HG03469 (cell line): ENCODE measurements around the gene SMKR1.
"Not testable (repeated sequence)": the region's sequence is repeated elsewhere in the genome, so short reads cannot be mapped to it uniquely, and the experiment has no call there.

Experiments
- ATAC-seq: cut with Tn5 transposase; IDR thresholded peaks from one replicate; pipeline ENCODE4 v1.9.1; 2021; ENCODE audit warnings: mild to moderate bottlenecking, moderate library complexity, moderate number of reproducible peaks; ENCODE audit not compliant: unreplicated experiment

SMKR1 gene

GRCh38 chr7:129524405-129524804, 22.1 kb downstream of the SMKR1 start:
- ATAC-seq, result not testable (repeated sequence)

DNA sequence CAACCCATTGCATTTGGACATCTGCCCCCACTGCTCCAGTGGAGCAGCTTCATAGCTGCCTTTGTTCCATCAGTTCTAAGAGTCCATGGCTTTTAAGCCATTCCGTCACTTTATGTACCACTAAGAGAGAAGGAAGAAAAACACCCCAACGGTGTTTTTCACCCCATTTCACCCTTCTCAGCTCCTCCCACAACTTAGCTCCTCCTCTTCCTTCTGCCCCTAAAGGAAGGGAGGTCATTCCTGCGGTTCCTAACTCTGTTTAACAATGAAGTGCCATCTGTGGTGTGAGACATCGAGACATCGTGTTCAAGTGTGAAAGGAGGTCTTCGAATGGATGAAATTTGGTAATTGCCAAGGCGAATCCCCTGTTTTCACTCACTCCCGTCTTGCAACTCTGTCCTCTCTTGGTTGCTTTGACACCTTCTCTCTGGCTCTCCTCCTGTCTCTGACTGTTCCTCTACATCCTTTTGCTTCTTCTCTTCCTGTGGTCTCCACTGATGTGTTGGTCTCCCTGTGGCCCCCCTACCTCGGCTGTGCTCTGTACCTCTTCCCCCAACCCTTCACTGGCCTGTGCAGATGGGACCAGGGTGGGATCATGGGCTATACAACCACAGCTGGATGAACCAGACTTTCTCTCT, 23.0 kb downstream of the SMKR1 start:
- ATAC-seq, result no peak

GRCh38 chr7:129529643-129530042, 27.3 kb downstream of the SMKR1 start:
- ATAC-seq, result no peak

- no peak for ATAC-seq
Measured at GRCh38 chr7:129530795-129531391, 28.6 kb downstream of the SMKR1 start.

DNA sequence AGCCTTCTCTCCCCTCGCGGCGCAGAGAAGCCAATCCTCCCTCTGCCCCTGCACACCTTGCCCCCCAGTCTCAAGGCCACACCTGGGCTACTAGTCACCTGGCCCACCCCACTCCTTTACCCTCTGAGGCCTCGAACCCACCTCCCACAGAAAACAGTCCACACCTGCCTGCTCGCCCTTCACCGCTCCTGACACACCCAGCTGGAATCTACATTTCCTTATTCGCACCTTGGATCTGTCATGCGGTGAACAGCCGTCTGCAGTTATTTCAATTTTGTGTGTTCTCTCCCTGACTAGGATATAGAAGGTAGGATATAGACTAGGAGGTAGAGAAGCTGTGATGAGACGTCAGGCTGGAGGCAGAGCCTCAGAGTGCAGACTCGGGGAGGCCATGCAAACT, 29.4 kb downstream of the SMKR1 start:
- no peak for ATAC-seq

DNA sequence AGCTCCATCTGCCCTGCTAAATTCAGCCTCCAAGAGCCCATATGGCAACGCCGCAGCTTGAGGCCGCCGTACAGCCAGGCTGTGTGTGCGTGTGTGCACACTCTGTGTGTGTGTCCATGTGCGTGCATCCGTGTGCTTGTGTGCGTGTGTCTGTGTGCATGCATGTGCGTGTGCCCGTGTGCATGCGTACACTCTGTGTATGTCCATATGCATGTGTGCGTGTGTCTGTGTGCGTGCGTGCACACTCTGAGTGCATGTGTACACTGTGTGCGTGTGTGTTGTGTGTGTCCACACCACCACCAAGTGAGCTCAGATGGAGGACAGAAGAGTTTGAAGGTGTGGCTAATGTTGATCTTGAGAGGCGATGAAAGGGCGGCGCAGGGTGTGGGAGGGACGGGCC, 30.0 kb downstream of the SMKR1 start:
- ATAC-seq, result no peak

GRCh38 chr7:129534558-129535274, 32.4 kb downstream of the SMKR1 start:
- ATAC-seq, result not testable (repeated sequence)

DNA sequence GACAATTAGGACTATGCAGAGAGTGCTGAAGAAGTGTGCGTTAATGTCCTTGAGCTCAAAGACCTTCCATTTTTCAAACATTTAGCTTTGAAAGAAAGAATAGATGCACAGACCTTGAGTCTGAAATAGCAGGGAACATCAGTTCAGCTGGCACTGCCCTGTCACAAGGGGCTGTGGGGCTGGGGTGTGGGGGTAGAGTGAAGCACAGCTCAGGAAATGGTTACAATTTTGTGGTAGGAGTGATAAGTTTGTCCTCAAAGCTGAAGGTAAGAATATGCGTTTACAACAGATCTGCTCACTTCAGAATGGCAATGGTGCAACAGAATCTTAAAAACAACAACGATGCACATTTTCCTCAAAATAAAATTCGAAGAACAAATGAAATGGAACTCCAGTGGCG, 33.6 kb downstream of the SMKR1 start:
- ATAC-seq, result no peak

- ATAC-seq, result no peak
Measured at GRCh38 chr7:129536323-129536722, 34.0 kb downstream of the SMKR1 start.

DNA sequence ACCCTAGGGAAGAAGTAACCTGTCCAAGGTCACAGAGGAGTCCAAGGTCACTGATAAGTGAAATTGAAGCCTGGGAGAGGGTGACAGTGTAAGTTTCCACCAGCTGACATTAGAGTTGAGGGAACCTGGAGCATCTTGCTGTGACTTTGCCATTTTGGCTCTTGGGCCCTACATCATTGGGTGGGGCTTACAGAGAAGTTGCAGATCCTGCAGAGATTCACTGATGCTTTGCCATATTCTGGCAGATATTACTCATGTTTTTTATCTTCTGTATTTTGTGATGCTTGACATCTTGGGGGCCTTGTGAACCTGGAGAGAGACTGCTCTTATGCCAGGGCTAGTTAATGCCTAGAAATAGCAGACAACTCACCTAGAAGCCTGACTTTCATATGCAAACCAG, 36.5 kb downstream of the SMKR1 start:
- no peak for ATAC-seq

GRCh38 chr7:129540340-129540739, 38.0 kb downstream of the SMKR1 start:
- ATAC-seq, result no peak

GRCh38 chr7:129544700-129545099, 42.4 kb downstream of the SMKR1 start:
- ATAC-seq, result no peak

DNA sequence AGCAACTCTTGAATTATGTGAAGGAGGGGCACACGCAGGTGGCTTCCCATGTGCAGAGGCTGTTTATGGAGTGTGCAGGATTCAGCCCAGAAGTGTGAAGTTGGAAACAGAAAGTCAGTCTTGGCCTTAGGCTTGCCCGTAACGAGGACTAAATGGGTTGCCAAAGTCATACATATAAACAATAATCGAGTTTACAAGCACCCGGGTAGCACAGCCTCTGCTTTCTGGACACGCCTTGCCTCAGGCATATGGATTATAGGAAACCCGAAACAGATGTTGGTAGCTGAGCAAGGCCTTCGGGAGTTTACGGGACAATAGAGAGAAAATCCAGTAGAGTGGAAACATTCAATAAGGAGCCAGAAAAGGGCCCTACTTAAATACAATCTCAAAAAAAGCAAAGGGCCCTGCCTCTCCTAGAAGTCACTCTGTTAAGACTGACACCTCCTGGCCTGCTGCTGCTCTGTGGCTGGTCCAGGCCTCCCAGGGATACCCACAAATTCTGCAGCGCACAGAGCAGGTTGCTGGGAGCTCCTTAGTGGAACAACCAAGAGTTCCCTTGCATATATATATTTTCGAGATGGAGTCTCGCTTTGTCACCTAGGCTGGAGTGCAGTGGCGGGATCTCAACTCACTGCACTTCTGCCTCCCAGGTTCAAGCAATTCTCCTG, 48.5 kb downstream of the SMKR1 start:
- ATAC-seq, result no peak

DNA sequence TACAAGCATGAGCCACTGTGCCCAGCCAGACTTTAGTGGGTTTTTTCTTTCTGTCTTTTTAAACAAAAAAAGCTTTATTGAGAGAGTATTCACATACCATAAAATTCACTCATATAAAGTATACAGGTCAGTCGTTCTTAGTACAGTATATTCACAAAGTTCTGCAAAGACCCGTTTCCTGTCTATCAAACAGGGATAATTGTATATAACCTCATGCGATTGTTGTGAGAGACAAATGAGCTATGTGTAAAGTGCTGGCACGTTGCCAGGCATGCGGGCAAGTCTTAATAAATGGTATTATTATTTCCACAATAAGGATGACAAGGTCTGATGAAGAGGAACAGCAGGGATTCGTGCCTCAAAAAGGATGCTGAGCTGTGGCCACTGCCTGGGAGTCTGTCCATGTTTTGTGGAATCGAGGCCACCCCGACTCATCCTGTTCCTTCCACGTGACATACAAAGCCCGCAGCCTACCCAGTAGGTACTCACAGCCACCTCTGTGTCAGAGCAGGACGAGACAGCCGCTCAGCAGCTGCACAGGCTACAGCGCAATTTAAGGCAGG, 51.6 kb downstream of the SMKR1 start:
- ATAC-seq, result no peak

DNA sequence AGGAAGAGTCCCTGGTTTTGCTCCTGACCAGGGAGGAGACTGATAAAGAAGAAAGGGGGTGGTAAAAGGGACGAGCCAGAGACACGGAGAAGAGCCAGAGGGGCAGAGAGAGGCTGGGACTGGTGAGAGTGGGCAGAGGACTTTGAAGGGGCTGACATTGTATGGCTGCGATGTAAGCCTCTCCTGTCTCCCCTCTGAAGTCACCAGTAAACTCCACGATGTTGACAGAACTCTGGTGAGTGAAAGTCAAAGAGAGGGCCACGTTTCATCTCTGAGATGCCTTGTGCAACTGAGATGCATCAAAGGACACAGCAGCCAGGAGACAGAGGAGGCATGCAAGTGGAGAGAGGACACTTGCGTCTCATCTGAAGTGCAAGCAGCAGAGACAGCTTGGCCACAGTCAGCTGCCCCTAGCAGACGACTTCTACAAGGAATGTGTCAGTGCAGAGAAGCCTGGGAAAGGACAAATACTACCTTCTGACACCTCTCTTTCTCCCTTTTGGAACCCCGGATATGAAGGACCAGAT, 54.3 kb downstream of the SMKR1 start:
- ATAC-seq, result no peak

GRCh38 chr7:129557686-129558481, 55.6 kb downstream of the SMKR1 start:
- no peak for ATAC-seq

DNA sequence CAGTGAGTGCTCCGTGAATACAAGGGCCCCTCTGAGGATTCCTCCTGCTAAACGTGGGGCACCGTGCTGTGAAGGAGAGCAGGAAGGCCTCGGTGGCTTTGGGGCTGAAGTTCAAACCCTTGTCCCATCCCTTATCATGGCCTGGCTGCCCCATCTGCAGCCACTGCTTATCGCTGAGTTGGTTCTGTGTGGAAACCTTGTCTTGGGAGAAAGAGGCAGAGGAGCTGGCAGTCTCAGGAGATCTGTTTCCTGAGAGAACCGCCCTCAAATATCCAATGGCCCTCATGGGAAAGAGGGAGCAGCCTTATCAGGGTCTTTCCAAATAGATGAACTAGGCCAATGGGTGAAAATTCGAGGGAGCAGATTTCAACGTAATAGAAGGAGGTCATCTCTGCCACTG, 57.2 kb downstream of the SMKR1 start:
- ATAC-seq, result no peak

DNA sequence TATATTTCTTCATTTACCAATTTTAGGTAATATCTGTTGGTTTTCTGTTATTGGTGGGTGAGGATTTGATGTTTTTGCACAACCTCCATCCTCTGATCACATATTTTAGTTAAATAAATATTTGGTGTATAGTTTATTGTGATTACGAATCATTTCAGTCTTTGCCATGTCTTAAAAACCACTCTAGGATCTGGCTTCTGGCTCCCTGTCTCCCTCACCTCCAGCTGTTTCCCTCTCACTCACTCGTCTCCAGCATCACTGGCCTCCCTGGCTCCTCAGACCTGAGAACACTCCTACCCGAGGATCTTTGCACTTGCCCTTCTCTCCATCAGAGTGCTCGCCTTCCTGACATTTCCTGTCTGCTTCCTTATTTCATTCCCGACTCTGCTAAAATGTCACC, 58.5 kb downstream of the SMKR1 start:
- ATAC-seq, result no peak

- no peak for ATAC-seq
Measured at GRCh38 chr7:129561677-129562359, 59.5 kb downstream of the SMKR1 start.
